ENCODE measurements around the gene SLC2A9.

- TF ChIP-seq CTCF (IDR thresholded peaks at IDR 0.05) (no peak), REST (IDR thresholded peaks at IDR 0.05; ENCODE audit: insufficient read depth in 1 of 2, low read depth in 2 of 2, low read length in 1 of 2) (no peak), POLR2AphosphoS5 (IDR thresholded peaks at IDR 0.05; ENCODE audit: low read depth, low read length) (no peak), SIN3A (IDR thresholded peaks at IDR 0.05; ENCODE audit: borderline replicate concordance, insufficient read depth, low read depth, low read length) (no peak)
These were observed 196.2 kb downstream of the SLC2A9 start for GRCh38 chr4:9825049-9825448.

Measured in Panc1 (cell line).